Ovary (tissue), 9 donors: ENCODE data around the gene SP3. TPM values are rescaled to one million over a fixed set of nuclear protein-coding genes. Genes with fewer than 3 reads are reported as not detected.
A peak's percentile ranks its signal among the peaks of the same experiment; 100 is the strongest.

ENCODE experiments used
- DNase-seq, 5 donors: peaks; one replicate each; pipeline ENCODE4 v3.0.0-alpha.2; 2019 to 2020
- H3K27ac ChIP-seq, 2 donors: fragments of 200-600 bp; one replicate each; pipeline versions ENCODE4 v1.5.1 to v1.8.0; 2019 to 2022
- H3K27me3 ChIP-seq: fragments of 200-600 bp; one replicate; pipeline ENCODE4 v1.8.0; 2022
- H3K36me3 ChIP-seq: fragments of 200-600 bp; sonication (generic); one replicate; pipeline ENCODE4 v1.5.1; 2019
- H3K4me1 ChIP-seq: one replicate; pipeline ENCODE4 v1.8.1; 2013; ENCODE audit warnings: mild to moderate bottlenecking, moderate library complexity; ENCODE audit not compliant: insufficient read depth
- H3K4me3 ChIP-seq: fragments of 200-600 bp; sonication (generic); one replicate; pipeline ENCODE4 v1.5.1; 2017
- H3K9me3 ChIP-seq, 2 donors: fragments of 200-600 bp in 1 of 2; sonication (generic) in 1 of 2; one replicate each; pipeline versions ENCODE4 v1.5.1 to v1.8.1; 2013 to 2019; ENCODE audit warnings: mild to moderate bottlenecking in 1 of 2, moderate library complexity in 1 of 2
- EP300 ChIP-seq: sonication (generic); formaldehyde crosslinking; IDR thresholded peaks from one replicate; pipeline ENCODE4 v1.6.1; 2017; ENCODE audit warnings: antibody characterized with exemption
- POLR2A ChIP-seq: fragments of 450-650 bp; IDR thresholded peaks from one replicate; pipeline ENCODE4 v1.6.1; 2017; ENCODE audit warnings: antibody characterized with exemption, mild to moderate bottlenecking, moderate library complexity
- WGBS, 3 donors: extraction: QIAGEN DNeasy Blood & Tissue Kit in 1 of 3; methylation state at CpG; one replicate each; pipeline versions ENCODE4 v1.1.5 to v1.1.7; 2013 to 2017; 5-methylcytosine and 5-hydroxymethylcytosine counted together
- intact Hi-C, 4 donors: fragments of 100-400 bp; cut with DNase I; formaldehyde crosslinking; loops; one replicate each; pipeline versions ENCODE4 v1.11.0 to v1.15.1; 2022 to 2023
- polyA plus RNA-seq, 2 donors: library from polyadenylated mRNA; stranded (reverse); fragments of 200-250 nt in 1 of 2; fragments of 350-450 nt in 1 of 2; fragmentation: Illumina TruSeq in 1 of 2; extraction: RNeasy Lipid Tissue Mini Kit (QIAGEN cat#74804) in 1 of 2; gene quantifications; one replicate each; pipeline ENCODE4 v1.2.3, GENCODE V29; 2013 to 2014
- total RNA-seq, 7 donors: library from RNA; depleted of rRNA in 2 of 7; stranded (reverse); fragments of >200 nt in 2 of 7; fragmentation: NEBNext Ultra II Directional in 3 of 7; extraction: Animal tissue kit (Norgen Biotek cat#: 25700) in 3 of 7; gene quantifications; one replicate each; pipeline versions ENCODE4 v1.1.0 to v1.2.4, GENCODE V29; 2016 to 2023
- TF ChIP-seq, protein P1 (sequence below), 3 donors: fragments of 450-650 bp in 2 of 3; fragments of 200-600 bp in 1 of 3; IDR thresholded peaks; one replicate each; pipeline versions ENCODE4 v1.5.1 to v1.8.0; 2016 to 2022; ENCODE audit warnings: antibody characterized with exemption in 3 of 3, mild to moderate bottlenecking in 1 of 3
- donor health status: DM: no; HTN: no; CAD: no; lungs with moderate emphysema.
- donor health status: DM: no; HTN: no; CAD: no.
- donor health status: Bipolar disorder and iron deficiency.
- donor health status: DM: yes; HTN: yes; CAD: no.
- donor health status: DM: no; HTN: no; CAD: no.
- donor health status: DM: yes; HTN: yes; CAD: no.

The SP3 gene
- total and polyA plus RNA-seq, 9 donors: 35.4 to 131 (median 88.3) TPM

DNA sequence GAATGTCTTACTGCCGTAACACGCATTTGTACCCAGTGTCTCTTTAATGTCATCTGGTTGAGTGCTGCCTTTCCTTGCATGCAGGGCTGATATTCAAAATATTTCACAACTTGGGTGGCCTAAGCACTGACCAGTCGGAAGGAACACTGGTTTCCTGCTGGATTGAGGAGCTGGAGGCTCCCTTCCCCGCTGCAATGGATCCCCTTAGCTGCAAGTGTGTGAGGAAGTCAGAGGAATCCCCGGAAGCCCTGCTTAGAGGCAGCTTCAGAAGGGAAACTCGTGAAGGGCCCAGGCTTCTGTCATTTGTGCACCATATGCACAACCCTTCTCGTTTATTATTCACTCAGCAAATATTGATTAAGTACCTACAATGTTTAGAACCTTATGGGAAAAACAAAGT lies 33.2 kb upstream of the SP3 start:
- no peaks in the 10 kb centered on the region for H3K9me3 ChIP-seq
- H3K4me3 ChIP-seq: no peak overlapping the region
- TF ChIP-seq POLR2A (no peak), EP300 (no peak)
- TF ChIP-seq, protein P1, sequence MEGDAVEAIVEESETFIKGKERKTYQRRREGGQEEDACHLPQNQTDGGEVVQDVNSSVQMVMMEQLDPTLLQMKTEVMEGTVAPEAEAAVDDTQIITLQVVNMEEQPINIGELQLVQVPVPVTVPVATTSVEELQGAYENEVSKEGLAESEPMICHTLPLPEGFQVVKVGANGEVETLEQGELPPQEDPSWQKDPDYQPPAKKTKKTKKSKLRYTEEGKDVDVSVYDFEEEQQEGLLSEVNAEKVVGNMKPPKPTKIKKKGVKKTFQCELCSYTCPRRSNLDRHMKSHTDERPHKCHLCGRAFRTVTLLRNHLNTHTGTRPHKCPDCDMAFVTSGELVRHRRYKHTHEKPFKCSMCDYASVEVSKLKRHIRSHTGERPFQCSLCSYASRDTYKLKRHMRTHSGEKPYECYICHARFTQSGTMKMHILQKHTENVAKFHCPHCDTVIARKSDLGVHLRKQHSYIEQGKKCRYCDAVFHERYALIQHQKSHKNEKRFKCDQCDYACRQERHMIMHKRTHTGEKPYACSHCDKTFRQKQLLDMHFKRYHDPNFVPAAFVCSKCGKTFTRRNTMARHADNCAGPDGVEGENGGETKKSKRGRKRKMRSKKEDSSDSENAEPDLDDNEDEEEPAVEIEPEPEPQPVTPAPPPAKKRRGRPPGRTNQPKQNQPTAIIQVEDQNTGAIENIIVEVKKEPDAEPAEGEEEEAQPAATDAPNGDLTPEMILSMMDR (IDR thresholded peaks at IDR 0.05): no peak
- intact Hi-C loops: no loop called here
- no peaks in the 10 kb centered on the region for H3K36me3 ChIP-seq
- 62 to 76% (median 66%) methylated on average over 7 of the region's 7 CpGs for WGBS, 3 donors
- no peak overlapping the region for H3K27ac ChIP-seq
- no peak for DNase-seq
- H3K4me1 ChIP-seq: peaks cover 13% of the 10 kb centered on the region
- no peaks in the 10 kb centered on the region for H3K27me3 ChIP-seq

- peaks cover 14% of the 10 kb centered on the region for H3K4me1 ChIP-seq
- no peak overlapping the region for H3K4me3 ChIP-seq
- no peak overlapping the region for H3K27ac ChIP-seq
- TF ChIP-seq, protein P1 (IDR thresholded peaks at IDR 0.05): no peak
- TF ChIP-seq POLR2A (no peak), EP300 (no peak)
- WGBS, 3 donors: 37 to 56% (median 50%) methylated on average over 2 of the region's 2 CpGs
- H3K36me3 ChIP-seq: no peaks in the 10 kb centered on the region
- H3K27me3 ChIP-seq: no peaks in the 10 kb centered on the region
- H3K9me3 ChIP-seq: no peaks in the 10 kb centered on the region
- intact Hi-C loops: no loop called here
- DNase-seq: peak in 1 of 5 donors; percentile 33
These were observed 32.6 kb upstream of the SP3 start for GRCh38 chr2:173997753-173998152.

DNA sequence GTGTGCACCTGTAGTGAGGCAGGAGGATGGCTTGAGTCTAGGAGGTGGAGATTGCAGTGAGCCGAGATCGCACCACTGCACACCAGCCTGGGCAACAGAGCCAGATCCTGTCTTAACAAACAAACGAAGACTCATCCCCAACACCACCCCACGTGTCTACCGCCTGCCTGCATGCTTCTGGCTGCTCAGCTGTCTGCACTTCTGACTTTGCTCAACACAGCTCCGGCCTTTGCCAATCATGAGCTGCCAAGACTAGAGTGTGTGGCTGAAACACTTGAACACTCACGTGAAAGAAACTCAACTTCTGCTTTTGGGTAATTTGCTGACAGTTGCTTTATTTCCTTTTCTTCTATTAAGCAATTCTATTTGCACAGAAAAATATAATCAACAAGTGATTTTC lies 32.1 kb upstream of the SP3 start:
- intact Hi-C loops: no loop called here

DNA sequence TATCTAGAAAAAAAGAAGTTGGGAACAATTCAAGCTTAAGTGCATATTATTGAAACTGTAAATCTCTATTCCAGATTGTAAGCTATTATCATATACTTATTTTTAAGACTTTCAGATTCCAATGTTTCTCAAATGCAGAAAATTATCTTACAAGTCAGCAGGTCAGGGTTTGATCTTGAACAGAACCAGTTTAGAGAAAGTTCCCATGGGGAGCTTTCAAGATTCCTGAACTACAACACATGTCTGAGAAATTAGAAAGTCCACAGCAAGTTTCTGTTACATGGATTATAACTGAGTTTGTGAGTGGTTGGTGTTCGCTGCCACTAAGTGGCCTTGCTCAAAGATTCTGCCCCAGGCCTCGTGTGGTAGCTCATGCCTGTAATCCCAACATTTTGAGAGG lies 31.6 kb upstream of the SP3 start:
- intact Hi-C loops: no loop called here
- no peak for DNase-seq
- Histone ChIP-seq H3K27me3 (no peaks in the 10 kb centered on the region), H3K36me3 (no peaks in the 10 kb centered on the region), H3K4me3 (no peak overlapping the region), H3K9me3 (no peaks in the 10 kb centered on the region), H3K27ac (no peak overlapping the region), H3K4me1 (peaks cover 19% of the 10 kb centered on the region)
- TF ChIP-seq EP300 (no peak), POLR2A (no peak)
- TF ChIP-seq, protein P1 (IDR thresholded peaks at IDR 0.05): no peak
- WGBS, 3 donors: 59 to 68% (median 67%) methylated on average over 2 of the region's 2 CpGs

More for the DNA sequence above, 32.1 kb upstream of the SP3 start:
- H3K27ac ChIP-seq: no peak overlapping the region
- H3K9me3 ChIP-seq: no peaks in the 10 kb centered on the region
- no peaks in the 10 kb centered on the region for H3K27me3 ChIP-seq
- H3K4me3 ChIP-seq: no peak overlapping the region
- 25 to 33% (median 29%) methylated on average over 7 of the region's 7 CpGs for WGBS, 3 donors
- DNase-seq: peak; percentile 45 to 68 (median 56)
- no peak for TF ChIP-seq EP300
- no peak for TF ChIP-seq POLR2A
- TF ChIP-seq, protein P1 (IDR thresholded peaks at IDR 0.05): no peak
- H3K36me3 ChIP-seq: no peaks in the 10 kb centered on the region
- H3K4me1 ChIP-seq: peaks cover 16% of the 10 kb centered on the region
